Measurements from ENCODE around the gene HOPX. TPM values are rescaled to one million over a fixed set of nuclear protein-coding genes. Genes with fewer than 3 reads are reported as not detected.

Gene HOPX
- total and polyA plus RNA-seq, 4 donors = 144 to 792 (median 590) TPM

DNA sequence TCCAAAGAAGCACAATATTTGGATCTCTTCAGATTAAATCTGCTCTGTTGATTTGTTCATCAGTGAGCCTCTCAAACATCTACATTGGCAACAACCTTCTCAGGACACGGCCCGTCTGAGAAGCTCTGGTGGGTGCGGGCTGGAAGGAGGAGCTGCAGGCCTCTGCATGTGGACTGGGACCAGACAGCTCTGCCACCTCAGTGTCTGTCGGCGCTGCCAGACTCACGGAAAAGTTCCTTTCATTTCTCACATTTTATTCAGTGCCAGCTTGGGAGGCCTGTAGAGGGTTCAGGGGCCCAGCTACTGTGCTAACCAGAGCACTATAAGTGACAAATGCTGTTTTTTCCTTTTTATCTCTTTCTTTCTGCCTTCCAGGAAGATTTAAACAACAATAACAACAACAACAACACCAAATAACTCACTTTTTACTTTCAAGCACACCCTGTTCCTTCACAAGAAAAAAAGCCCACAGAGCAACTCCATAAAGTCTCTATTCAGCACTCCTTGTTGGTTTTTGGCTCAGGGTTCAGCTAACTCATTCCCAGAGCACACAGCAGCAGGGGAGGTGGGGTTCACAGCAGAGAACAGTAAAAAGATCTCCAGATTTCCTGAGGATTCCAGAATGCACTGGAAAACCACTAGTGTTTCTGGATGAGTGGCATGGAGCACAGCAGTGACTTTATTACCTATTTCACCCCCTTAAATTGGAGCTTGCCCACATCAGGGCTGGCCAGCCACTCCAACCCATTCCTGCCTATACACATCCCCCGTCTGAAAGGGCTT lies 23.2 kb upstream of the HOPX start:
- Histone ChIP-seq H3K4me1 (ENCODE audit: control insufficient read depth in 5 of 5, insufficient read depth in 5 of 5, low read length in 5 of 5) (peaks cover 0 to 12% (median 2%) of the 10 kb centered on the region in 5 donors), H3K36me3 (ENCODE audit: control insufficient read depth in 4 of 4, insufficient read depth in 4 of 4, low read length in 4 of 4) (no peaks in the 10 kb centered on the region), H3K9ac (ENCODE audit: insufficient read depth in 1 of 2, low read length in 2 of 2) (no peak overlapping the region), H3K9me3 (ENCODE audit: control insufficient read depth in 4 of 4, insufficient read depth in 3 of 4, low read length in 3 of 4) (no peaks in the 10 kb centered on the region), H3K27me3 (ENCODE audit: control insufficient read depth in 3 of 3, insufficient read depth in 3 of 3, low read length in 2 of 3) (no peaks in the 10 kb centered on the region), H3K4me3 (no peak overlapping the region), H3K27ac (ENCODE audit: low read depth in 1 of 2, low read length in 1 of 2) (no peak overlapping the region)
- 74 to 82% methylated on average over 7 of the region's 7 CpGs for WGBS, 2 donors
- ATAC-seq (ENCODE audit: insufficient read depth, low FRiP score) = no peak
- TF ChIP-seq CTCF (IDR thresholded peaks at IDR 0.05; ENCODE audit: control extremely low read depth, extremely low read depth) = no peak
- no peak for DNase-seq

- no peaks in the 10 kb centered on the region for H3K9me3 ChIP-seq (ENCODE audit: control insufficient read depth in 4 of 4, insufficient read depth in 3 of 4, low read length in 3 of 4)
- H3K27me3 ChIP-seq (ENCODE audit: control insufficient read depth in 3 of 3, insufficient read depth in 3 of 3, low read length in 2 of 3) = no peaks in the 10 kb centered on the region
- H3K4me3 ChIP-seq = no peak overlapping the region
- H3K36me3 ChIP-seq (ENCODE audit: control insufficient read depth in 4 of 4, insufficient read depth in 4 of 4, low read length in 4 of 4) = no peaks in the 10 kb centered on the region
- no peak overlapping the region for H3K27ac ChIP-seq (ENCODE audit: low read depth in 1 of 2, low read length in 1 of 2)
- ATAC-seq (ENCODE audit: insufficient read depth, low FRiP score) (no peak), DNase-seq (no peak)
- H3K4me1 ChIP-seq (ENCODE audit: control insufficient read depth in 5 of 5, insufficient read depth in 5 of 5, low read length in 5 of 5) = peaks cover 0 to 12% (median 2%) of the 10 kb centered on the region in 5 donors
- no peak for TF ChIP-seq CTCF (IDR thresholded peaks at IDR 0.05; ENCODE audit: control extremely low read depth, extremely low read depth)
- WGBS, 2 donors = 72 to 91% methylated on average over 5 of the region's 5 CpGs
- no peak overlapping the region for H3K9ac ChIP-seq (ENCODE audit: insufficient read depth in 1 of 2, low read length in 2 of 2)
Measured at GRCh38 chr4:56703378-56703777, 22.3 kb upstream of the HOPX start.

DNA sequence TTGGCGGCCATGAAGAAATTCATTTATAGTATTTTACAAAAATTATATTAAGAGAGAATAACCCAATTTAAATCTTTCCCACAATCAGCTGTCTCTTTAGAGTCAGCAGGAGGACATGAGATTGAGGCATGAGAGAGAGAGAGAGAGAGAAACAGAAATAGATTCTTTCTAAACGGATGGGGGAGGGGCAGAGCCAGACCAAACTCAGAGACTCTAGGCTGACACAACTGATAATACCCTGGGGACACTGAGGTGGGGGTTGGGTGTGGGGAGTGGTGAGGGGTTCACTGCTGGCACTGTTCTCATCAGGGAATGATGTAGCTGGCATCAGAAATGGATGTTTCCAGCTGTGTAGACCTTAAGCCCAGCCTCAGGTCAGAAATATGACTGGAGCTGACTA lies 20.5 kb upstream of the HOPX start:
- 74 to 93% methylated on average over 2 of the region's 2 CpGs for WGBS, 2 donors
- no peak for DNase-seq
- H3K9me3 ChIP-seq (ENCODE audit: control insufficient read depth in 4 of 4, insufficient read depth in 3 of 4, low read length in 3 of 4) = no peaks in the 10 kb centered on the region
- peaks cover 0 to 11% (median 3%) of the 10 kb centered on the region in 5 donors for H3K4me1 ChIP-seq (ENCODE audit: control insufficient read depth in 5 of 5, insufficient read depth in 5 of 5, low read length in 5 of 5)
- no peak overlapping the region for H3K9ac ChIP-seq (ENCODE audit: insufficient read depth in 1 of 2, low read length in 2 of 2)
- no peak for ATAC-seq (ENCODE audit: insufficient read depth, low FRiP score)
- no peaks in the 10 kb centered on the region for H3K27me3 ChIP-seq (ENCODE audit: control insufficient read depth in 3 of 3, insufficient read depth in 3 of 3, low read length in 2 of 3)
- no peak overlapping the region for H3K27ac ChIP-seq (ENCODE audit: low read depth in 1 of 2, low read length in 1 of 2)
- no peak overlapping the region for H3K4me3 ChIP-seq
- no peak for TF ChIP-seq CTCF (IDR thresholded peaks at IDR 0.05; ENCODE audit: control extremely low read depth, extremely low read depth)
- H3K36me3 ChIP-seq (ENCODE audit: control insufficient read depth in 4 of 4, insufficient read depth in 4 of 4, low read length in 4 of 4) = no peaks in the 10 kb centered on the region

DNA sequence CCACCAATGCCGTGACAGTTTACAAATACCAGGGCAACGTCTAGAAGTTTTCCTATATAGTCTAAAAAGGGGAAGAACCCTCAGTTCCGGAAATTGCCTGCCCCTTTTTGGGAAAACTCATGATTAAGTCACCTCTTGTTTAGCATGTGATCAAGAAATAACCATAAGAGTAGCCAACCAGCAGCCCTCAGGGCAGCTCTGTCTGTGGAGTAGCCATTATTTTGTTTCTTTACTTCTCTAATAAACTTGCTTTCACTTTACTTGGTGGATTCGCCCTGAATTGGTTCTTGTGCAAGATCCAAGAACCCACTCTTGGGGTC lies 20.0 kb upstream of the HOPX start:
- TF ChIP-seq CTCF (IDR thresholded peaks at IDR 0.05; ENCODE audit: control extremely low read depth, extremely low read depth) = no peak
- Histone ChIP-seq H3K36me3 (ENCODE audit: control insufficient read depth in 4 of 4, insufficient read depth in 4 of 4, low read length in 4 of 4) (no peaks in the 10 kb centered on the region), H3K27me3 (ENCODE audit: control insufficient read depth in 3 of 3, insufficient read depth in 3 of 3, low read length in 2 of 3) (no peaks in the 10 kb centered on the region), H3K27ac (ENCODE audit: low read depth in 1 of 2, low read length in 1 of 2) (no peak overlapping the region), H3K4me3 (no peak overlapping the region), H3K9me3 (ENCODE audit: control insufficient read depth in 4 of 4, insufficient read depth in 3 of 4, low read length in 3 of 4) (no peaks in the 10 kb centered on the region), H3K4me1 (ENCODE audit: control insufficient read depth in 5 of 5, insufficient read depth in 5 of 5, low read length in 5 of 5) (peaks cover 0 to 11% (median 3%) of the 10 kb centered on the region in 5 donors), H3K9ac (ENCODE audit: insufficient read depth in 1 of 2, low read length in 2 of 2) (no peak overlapping the region)
- no peak for ATAC-seq (ENCODE audit: insufficient read depth, low FRiP score)
- no peak for DNase-seq
- WGBS, 2 donors = 73 to 80% methylated on average over 4 of the region's 4 CpGs
